T-helper 2 cell (primary cell): ENCODE measurements around the gene CFAP97D2.
"Not testable (repeated sequence)": the region's sequence is repeated elsewhere in the genome, so short reads cannot be mapped to it uniquely, and the experiment has no call there.

ENCODE experiments used
- DNase-seq, 5 experiments: peaks; one replicate each; pipeline versions ENCODE4 v3.0.0 to v3.0.0-alpha.2; 2012 to 2022

The CFAP97D2 gene

GRCh38 chr13:114143806-114144605, 35.1 kb upstream of the CFAP97D2 start:
- peak in 4 of 5 experiments; percentile 7 to 39 (median 28) for DNase-seq

- no peak for DNase-seq
Measured at GRCh38 chr13:114144606-114145244, 34.3 kb upstream of the CFAP97D2 start.

- DNase-seq: no peak
Measured at GRCh38 chr13:114145256-114145655, 33.8 kb upstream of the CFAP97D2 start.

- DNase-seq: no peak
Measured at GRCh38 chr13:114145722-114146121, 33.3 kb upstream of the CFAP97D2 start.

GRCh38 chr13:114146173-114146572, 32.9 kb upstream of the CFAP97D2 start:
- no peak for DNase-seq

- no peak for DNase-seq
Measured at GRCh38 chr13:114146629-114147028, 32.4 kb upstream of the CFAP97D2 start.

GRCh38 chr13:114147803-114148520, 31.1 kb upstream of the CFAP97D2 start:
- no peak for DNase-seq

GRCh38 chr13:114148521-114148855, 30.6 kb upstream of the CFAP97D2 start:
- peak; percentile 37 to 99 (median 82) for DNase-seq

- not testable (repeated sequence) for DNase-seq
Measured at GRCh38 chr13:114148886-114149285, 30.2 kb upstream of the CFAP97D2 start.

- no peak for DNase-seq
Measured at GRCh38 chr13:114149774-114150740, 29.0 kb upstream of the CFAP97D2 start.

- peak in 1 of 5 experiments; percentile 38 for DNase-seq
Measured at GRCh38 chr13:114151031-114151430, 28.0 kb upstream of the CFAP97D2 start.

GRCh38 chr13:114151565-114152284, 27.3 kb upstream of the CFAP97D2 start:
- peak in 2 of 5 experiments; percentile 27 to 58 for DNase-seq

- DNase-seq: no peak
Measured at GRCh38 chr13:114152285-114152645, 26.8 kb upstream of the CFAP97D2 start.

- DNase-seq: no peak
Measured at GRCh38 chr13:114152831-114153371, 26.2 kb upstream of the CFAP97D2 start.

GRCh38 chr13:114153485-114154080, 25.5 kb upstream of the CFAP97D2 start:
- no peak for DNase-seq

- DNase-seq: no peak
Measured at GRCh38 chr13:114154476-114154875, 24.6 kb upstream of the CFAP97D2 start.

- DNase-seq: no peak
Measured at GRCh38 chr13:114155320-114155719, 23.7 kb upstream of the CFAP97D2 start.

- DNase-seq: no peak
Measured at GRCh38 chr13:114155926-114156883, 22.9 kb upstream of the CFAP97D2 start.

GRCh38 chr13:114157869-114158495, 21.1 kb upstream of the CFAP97D2 start:
- DNase-seq: no peak
